GM12873 (cell line): Measurements from ENCODE around the gene OR1N1.

ENCODE experiments used
- CTCF ChIP-seq: IDR thresholded peaks from 2 replicates; pipeline ENCODE4 v1.5.1; 2012; ENCODE audit warnings: low read depth, mild to moderate bottlenecking, moderate library complexity, low read length, control low read depth; ENCODE audit not compliant: insufficient read depth; ENCODE audit errors: missing control alignments

The OR1N1 gene

GRCh38 chr9:122527193-122527592 lies at the start of gene OR1N1:
Gene OR1N1 (minus strand): TSS chr9:122527293. CDS start chr9:122527293, 0 bp downstream.
- no peak for TF ChIP-seq CTCF

- TF ChIP-seq CTCF, result no peak
Measured at GRCh38 chr9:122572456-122572855, 45.4 kb upstream of the OR1N1 start.

GRCh38 chr9:122567901-122568300 lies 40.8 kb upstream of the OR1N1 start:
- no peak for TF ChIP-seq CTCF

- no peak for TF ChIP-seq CTCF
Measured at GRCh38 chr9:122562134-122562760, 35.2 kb upstream of the OR1N1 start.

GRCh38 chr9:122561446-122561845 lies 34.4 kb upstream of the OR1N1 start:
- no peak for TF ChIP-seq CTCF

GRCh38 chr9:122552812-122553211 lies 25.7 kb upstream of the OR1N1 start, which contains the start of gene OR1N2:
Gene OR1N2 (plus strand): TSS chr9:122553112. CDS start chr9:122553212, 100 bp downstream.
- no peak for TF ChIP-seq CTCF

GRCh38 chr9:122551371-122551770 lies 24.3 kb upstream of the OR1N1 start:
- no peak for TF ChIP-seq CTCF
